Measurements from ENCODE around the gene CPNE6.

CPNE6 gene

DNA sequence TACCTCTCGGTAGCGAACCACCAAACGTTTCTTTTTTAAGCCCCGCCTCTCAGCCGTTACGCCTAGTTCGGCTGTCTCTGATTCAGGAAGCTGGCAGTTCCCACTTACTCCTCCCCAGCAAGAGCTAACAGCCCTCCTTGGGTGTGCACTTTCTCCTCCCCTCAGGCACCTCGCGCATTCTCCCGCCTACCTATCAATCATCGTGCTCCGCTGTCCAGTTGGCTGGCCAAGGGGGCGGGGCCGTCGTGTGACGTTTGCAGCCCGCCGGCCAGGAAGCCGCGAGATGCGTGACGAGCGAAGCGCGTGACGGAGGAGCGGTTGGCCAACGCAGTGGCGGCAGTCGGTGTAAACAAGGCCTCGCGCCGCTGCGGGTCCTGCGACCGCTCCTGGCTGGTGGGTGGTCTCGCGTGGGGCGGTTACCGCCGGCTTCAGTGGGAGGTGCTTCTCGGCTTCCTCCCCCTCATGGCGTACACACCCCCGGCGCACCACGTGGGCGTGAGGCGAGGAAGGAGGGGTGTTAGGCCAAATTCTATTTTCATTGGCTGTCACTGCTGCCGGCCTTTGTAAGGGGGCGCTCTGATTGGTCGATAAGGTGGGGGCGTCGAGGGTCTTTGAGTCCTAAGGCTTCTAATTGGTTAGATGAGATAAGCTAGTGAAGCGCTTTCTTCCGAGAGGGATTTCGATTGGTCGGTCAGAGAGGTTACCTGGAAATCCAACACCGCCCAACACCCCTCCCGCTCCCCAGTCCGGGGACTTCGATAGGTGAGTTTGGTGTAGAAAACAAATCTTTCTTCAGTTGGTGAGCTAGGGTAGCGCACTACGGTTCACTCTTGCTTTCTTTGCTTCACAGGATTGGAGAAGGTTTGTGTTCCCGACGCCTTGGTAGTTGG lies 43.4 kb downstream of the CPNE6 start, which contains the start of the genes DCAF11 and NRL (continued):
- TF ChIP-seq, protein P1, sequence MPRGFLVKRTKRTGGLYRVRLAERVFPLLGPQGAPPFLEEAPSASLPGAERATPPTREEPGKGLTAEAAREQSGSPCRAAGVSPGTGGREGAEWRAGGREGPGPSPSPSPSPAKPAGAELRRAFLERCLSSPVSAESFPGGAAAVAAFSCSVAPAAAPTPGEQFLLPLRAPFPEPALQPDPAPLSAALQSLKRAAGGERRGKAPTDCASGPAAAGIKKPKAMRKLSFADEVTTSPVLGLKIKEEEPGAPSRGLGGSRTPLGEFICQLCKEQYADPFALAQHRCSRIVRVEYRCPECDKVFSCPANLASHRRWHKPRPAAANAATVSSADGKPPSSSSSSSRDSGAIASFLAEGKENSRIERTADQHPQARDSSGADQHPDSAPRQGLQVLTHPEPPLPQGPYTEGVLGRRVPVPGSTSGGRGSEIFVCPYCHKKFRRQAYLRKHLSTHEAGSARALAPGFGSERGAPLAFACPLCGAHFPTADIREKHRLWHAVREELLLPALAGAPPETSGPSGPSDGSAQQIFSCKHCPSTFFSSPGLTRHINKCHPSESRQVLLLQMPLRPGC (tag by site-specific recombination; IDR thresholded peaks at IDR 0.05): peak; percentile 59; the same call in 1 of the 2 replicates
- TF ChIP-seq, protein P2, sequence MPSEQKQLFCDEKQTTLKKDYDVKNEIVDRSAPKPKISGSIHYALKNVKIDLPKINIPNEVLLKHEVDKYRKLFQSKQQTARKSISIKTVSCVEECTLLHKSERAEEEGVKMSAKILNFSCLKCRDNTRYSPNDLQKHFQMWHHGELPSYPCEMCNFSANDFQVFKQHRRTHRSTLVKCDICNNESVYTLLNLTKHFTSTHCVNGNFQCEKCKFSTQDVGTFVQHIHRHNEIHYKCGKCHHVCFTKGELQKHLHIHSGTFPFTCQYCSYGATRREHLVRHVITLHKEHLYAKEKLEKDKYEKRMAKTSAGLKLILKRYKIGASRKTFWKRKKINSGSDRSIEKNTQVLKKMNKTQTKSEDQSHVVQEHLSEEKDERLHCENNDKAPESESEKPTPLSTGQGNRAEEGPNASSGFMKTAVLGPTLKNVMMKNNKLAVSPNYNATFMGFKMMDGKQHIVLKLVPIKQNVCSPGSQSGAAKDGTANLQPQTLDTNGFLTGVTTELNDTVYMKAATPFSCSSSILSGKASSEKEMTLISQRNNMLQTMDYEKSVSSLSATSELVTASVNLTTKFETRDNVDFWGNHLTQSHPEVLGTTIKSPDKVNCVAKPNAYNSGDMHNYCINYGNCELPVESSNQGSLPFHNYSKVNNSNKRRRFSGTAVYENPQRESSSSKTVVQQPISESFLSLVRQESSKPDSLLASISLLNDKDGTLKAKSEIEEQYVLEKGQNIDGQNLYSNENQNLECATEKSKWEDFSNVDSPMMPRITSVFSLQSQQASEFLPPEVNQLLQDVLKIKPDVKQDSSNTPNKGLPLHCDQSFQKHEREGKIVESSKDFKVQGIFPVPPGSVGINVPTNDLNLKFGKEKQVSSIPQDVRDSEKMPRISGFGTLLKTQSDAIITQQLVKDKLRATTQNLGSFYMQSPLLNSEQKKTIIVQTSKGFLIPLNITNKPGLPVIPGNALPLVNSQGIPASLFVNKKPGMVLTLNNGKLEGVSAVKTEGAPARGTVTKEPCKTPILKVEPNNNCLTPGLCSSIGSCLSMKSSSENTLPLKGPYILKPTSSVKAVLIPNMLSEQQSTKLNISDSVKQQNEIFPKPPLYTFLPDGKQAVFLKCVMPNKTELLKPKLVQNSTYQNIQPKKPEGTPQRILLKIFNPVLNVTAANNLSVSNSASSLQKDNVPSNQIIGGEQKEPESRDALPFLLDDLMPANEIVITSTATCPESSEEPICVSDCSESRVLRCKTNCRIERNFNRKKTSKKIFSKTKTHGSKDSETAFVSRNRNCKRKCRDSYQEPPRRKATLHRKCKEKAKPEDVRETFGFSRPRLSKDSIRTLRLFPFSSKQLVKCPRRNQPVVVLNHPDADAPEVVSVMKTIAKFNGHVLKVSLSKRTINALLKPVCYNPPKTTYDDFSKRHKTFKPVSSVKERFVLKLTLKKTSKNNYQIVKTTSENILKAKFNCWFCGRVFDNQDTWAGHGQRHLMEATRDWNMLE (tag by site-specific recombination; conservative IDR thresholded peaks at IDR 0.05; ENCODE audit: low read depth): no peak
- TF ChIP-seq HOXA7 (CRISPR knock-in tag; IDR thresholded peaks at IDR 0.05; ENCODE audit: borderline replicate concordance) (no peak), ZNF341 (tag by site-specific recombination; IDR thresholded peaks at IDR 0.05; ENCODE audit: low read depth) (peak; percentile 100), ZNF121 (tag by site-specific recombination; IDR thresholded peaks at IDR 0.05) (no peak), ZNF529 (tag by site-specific recombination; IDR thresholded peaks at IDR 0.05; ENCODE audit: insufficient replicate concordance) (no peak), ZNF274 (IDR thresholded peaks at IDR 0.05; ENCODE audit: low read length) (no peak), ZNF274 (tag by site-specific recombination; IDR thresholded peaks at IDR 0.05; ENCODE audit: borderline replicate concordance) (no peak), OSR2 (tag by site-specific recombination; IDR thresholded peaks at IDR 0.05) (peak; percentile 49; the same call in 1 of the 2 replicates), ZBTB8A (tag by site-specific recombination; IDR thresholded peaks at IDR 0.05) (peak; percentile 33), ZNF629 (tag by site-specific recombination; IDR thresholded peaks at IDR 0.05) (peak; percentile 98), ZNF24 (tag by site-specific recombination; IDR thresholded peaks at IDR 0.05) (no peak), RBAK (tag by site-specific recombination; IDR thresholded peaks at IDR 0.05) (no peak), ZNF623 (tag by site-specific recombination; IDR thresholded peaks at IDR 0.05) (no peak), ZNF785 (tag by site-specific recombination; IDR thresholded peaks at IDR 0.05) (peak; percentile 93), ZNF169 (tag by site-specific recombination; IDR thresholded peaks at IDR 0.05) (no peak), ZNF155 (tag by site-specific recombination; IDR thresholded peaks at IDR 0.05) (no peak), PRDM1 (tag by site-specific recombination; IDR thresholded peaks at IDR 0.05) (peak; percentile 95), GLIS2 (tag by site-specific recombination; IDR thresholded peaks at IDR 0.05) (peak; percentile 99), ZNF112 (tag by site-specific recombination; IDR thresholded peaks at IDR 0.05) (no peak), ZNF792 (tag by site-specific recombination; IDR thresholded peaks at IDR 0.05) (no peak), ZNF571 (tag by site-specific recombination; IDR thresholded peaks at IDR 0.05) (no peak), ZNF146 (tag by site-specific recombination; IDR thresholded peaks at IDR 0.05) (no peak)
- TF ChIP-seq, protein P3, sequence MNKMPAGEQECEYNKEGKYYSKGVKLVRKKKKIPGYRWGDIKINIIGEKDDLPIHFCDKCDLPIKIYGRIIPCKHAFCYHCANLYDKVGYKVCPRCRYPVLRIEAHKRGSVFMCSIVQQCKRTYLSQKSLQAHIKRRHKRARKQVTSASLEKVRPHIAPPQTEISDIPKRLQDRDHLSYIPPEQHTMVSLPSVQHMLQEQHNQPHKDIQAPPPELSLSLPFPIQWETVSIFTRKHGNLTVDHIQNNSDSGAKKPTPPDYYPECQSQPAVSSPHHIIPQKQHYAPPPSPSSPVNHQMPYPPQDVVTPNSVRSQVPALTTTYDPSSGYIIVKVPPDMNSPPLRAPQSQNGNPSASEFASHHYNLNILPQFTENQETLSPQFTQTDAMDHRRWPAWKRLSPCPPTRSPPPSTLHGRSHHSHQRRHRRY (tag by site-specific recombination; IDR thresholded peaks at IDR 0.05): no peak
- TF ChIP-seq, protein P4, sequence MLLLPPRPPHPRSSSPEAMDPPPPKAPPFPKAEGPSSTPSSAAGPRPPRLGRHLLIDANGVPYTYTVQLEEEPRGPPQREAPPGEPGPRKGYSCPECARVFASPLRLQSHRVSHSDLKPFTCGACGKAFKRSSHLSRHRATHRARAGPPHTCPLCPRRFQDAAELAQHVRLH (tag by site-specific recombination; IDR thresholded peaks at IDR 0.05): no peak
- TF ChIP-seq, protein P5, sequence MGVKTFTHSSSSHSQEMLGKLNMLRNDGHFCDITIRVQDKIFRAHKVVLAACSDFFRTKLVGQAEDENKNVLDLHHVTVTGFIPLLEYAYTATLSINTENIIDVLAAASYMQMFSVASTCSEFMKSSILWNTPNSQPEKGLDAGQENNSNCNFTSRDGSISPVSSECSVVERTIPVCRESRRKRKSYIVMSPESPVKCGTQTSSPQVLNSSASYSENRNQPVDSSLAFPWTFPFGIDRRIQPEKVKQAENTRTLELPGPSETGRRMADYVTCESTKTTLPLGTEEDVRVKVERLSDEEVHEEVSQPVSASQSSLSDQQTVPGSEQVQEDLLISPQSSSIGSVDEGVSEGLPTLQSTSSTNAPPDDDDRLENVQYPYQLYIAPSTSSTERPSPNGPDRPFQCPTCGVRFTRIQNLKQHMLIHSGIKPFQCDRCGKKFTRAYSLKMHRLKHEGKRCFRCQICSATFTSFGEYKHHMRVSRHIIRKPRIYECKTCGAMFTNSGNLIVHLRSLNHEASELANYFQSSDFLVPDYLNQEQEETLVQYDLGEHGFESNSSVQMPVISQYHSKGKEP (tag by site-specific recombination; IDR thresholded peaks at IDR 0.05): no peak
- TF ChIP-seq, protein P6, sequence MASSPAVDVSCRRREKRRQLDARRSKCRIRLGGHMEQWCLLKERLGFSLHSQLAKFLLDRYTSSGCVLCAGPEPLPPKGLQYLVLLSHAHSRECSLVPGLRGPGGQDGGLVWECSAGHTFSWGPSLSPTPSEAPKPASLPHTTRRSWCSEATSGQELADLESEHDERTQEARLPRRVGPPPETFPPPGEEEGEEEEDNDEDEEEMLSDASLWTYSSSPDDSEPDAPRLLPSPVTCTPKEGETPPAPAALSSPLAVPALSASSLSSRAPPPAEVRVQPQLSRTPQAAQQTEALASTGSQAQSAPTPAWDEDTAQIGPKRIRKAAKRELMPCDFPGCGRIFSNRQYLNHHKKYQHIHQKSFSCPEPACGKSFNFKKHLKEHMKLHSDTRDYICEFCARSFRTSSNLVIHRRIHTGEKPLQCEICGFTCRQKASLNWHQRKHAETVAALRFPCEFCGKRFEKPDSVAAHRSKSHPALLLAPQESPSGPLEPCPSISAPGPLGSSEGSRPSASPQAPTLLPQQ (tag by site-specific recombination; IDR thresholded peaks at IDR 0.05): peak; percentile 80; the same call in 1 of the 2 replicates
- TF ChIP-seq, protein P7, sequence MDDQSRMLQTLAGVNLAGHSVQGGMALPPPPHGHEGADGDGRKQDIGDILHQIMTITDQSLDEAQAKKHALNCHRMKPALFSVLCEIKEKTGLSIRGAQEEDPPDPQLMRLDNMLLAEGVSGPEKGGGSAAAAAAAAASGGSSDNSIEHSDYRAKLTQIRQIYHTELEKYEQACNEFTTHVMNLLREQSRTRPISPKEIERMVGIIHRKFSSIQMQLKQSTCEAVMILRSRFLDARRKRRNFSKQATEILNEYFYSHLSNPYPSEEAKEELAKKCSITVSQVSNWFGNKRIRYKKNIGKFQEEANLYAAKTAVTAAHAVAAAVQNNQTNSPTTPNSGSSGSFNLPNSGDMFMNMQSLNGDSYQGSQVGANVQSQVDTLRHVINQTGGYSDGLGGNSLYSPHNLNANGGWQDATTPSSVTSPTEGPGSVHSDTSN (CRISPR knock-in tag; IDR thresholded peaks at IDR 0.05): peak; percentile 92; the same call in 1 of the 2 replicates

Measured in HEK293 (cell line).